HepG2 (cell line): ENCODE results near the gene MCF2L. TPM values are rescaled to one million over a fixed set of nuclear protein-coding genes. Genes with fewer than 3 reads are reported as not detected.

Experiments
- ATF7-NPFF ChIP-seq: sonication (generic); formaldehyde crosslinking; IDR thresholded peaks from 2 replicates; pipeline ENCODE4 v1.8.1; 2023; ENCODE audit warnings: mild to moderate bottlenecking, low read depth, missing genetic modification reagents, moderate library complexity
- FOXP1 ChIP-seq, 2 experiments: fragments of 450-650 bp in 1 of 2; IDR thresholded peaks; 2 replicates each; pipeline ENCODE4 v1.6.1; 2017 to 2018; ENCODE audit warnings: antibody characterized with exemption in 1 of 2
- FOXP4 ChIP-seq: sonication (generic); formaldehyde crosslinking; IDR thresholded peaks from 2 replicates; pipeline ENCODE4 v1.4.0; 2020; ENCODE audit warnings: missing genetic modification reagents
- HMG20A ChIP-seq: IDR thresholded peaks from 2 replicates; pipeline ENCODE4 v1.6.1; 2016; ENCODE audit warnings: borderline replicate concordance
- KLF15 ChIP-seq: sonication (generic); formaldehyde crosslinking; IDR thresholded peaks from 2 replicates; pipeline ENCODE4 v1.8.1; 2023; ENCODE audit warnings: borderline replicate concordance, mild to moderate bottlenecking, inconsistent platforms, missing genetic modification reagents, mixed read lengths
- MBNL3 ChIP-seq: fragments of 250-450 bp; sonication (Bioruptor Pico); conservative IDR thresholded peaks from 2 replicates; pipeline ENCODE4 v1.8.0; 2022; ENCODE audit warnings: mild to moderate bottlenecking, inconsistent platforms
- MLXIP ChIP-seq: sonication (generic); formaldehyde crosslinking; IDR thresholded peaks from 2 replicates; pipeline ENCODE4 v1.9.0; 2021; ENCODE audit warnings: missing genetic modification reagents, borderline replicate concordance
- MXD3 ChIP-seq: IDR thresholded peaks from 2 replicates; pipeline ENCODE4 v1.6.1; 2016; ENCODE audit warnings: mild to moderate bottlenecking, missing biosample characterization, missing genetic modification reagents
- SALL1 ChIP-seq: sonication (generic); formaldehyde crosslinking; IDR thresholded peaks from 2 replicates; pipeline ENCODE4 v1.8.0; 2022; ENCODE audit warnings: mild to moderate bottlenecking, missing genetic modification reagents
- SIN3A ChIP-seq: IDR thresholded peaks from 2 replicates; pipeline ENCODE4 v1.6.1; 2011; ENCODE audit warnings: low read depth, mild to moderate bottlenecking, control low read depth, low read length, borderline replicate concordance
- ZC3H13 ChIP-seq: sonication (generic); formaldehyde crosslinking; IDR thresholded peaks from 2 replicates; pipeline ENCODE4 v1.8.1; 2023; ENCODE audit warnings: mild to moderate bottlenecking, missing genetic modification reagents, moderate library complexity
- ZNF101 ChIP-seq: sonication (generic); formaldehyde crosslinking; IDR thresholded peaks from 2 replicates; pipeline ENCODE4 v1.4.0; 2020; ENCODE audit warnings: mild to moderate bottlenecking, low read depth, missing genetic modification reagents, borderline replicate concordance
- ZNF296 ChIP-seq: sonication (generic); formaldehyde crosslinking; conservative IDR thresholded peaks from 2 replicates; pipeline ENCODE4 v1.5.0; 2020; ENCODE audit warnings: mild to moderate bottlenecking, missing genetic modification reagents
- ZNF562 ChIP-seq: sonication (generic); formaldehyde crosslinking; IDR thresholded peaks from 2 replicates; pipeline ENCODE4 v1.8.0; 2022; ENCODE audit warnings: missing genetic modification reagents, borderline replicate concordance
- ZNF773 ChIP-seq: sonication (generic); formaldehyde crosslinking; IDR thresholded peaks from 2 replicates; pipeline ENCODE4 v1.4.0; 2020; ENCODE audit warnings: missing genetic modification reagents, borderline replicate concordance
- ZNF792 ChIP-seq: IDR thresholded peaks from 2 replicates; pipeline ENCODE4 v1.6.1; 2016
- ZSCAN20 ChIP-seq: sonication (generic); formaldehyde crosslinking; IDR thresholded peaks from 2 replicates; pipeline ENCODE4 v1.4.0; 2020; ENCODE audit warnings: missing genetic modification reagents, mild to moderate bottlenecking, borderline replicate concordance
- polyA plus RNA-seq, 8 experiments: library from polyadenylated mRNA; depleted of rRNA in 3 of 8; stranded (reverse) in 7 of 8; unstranded in 1 of 8; fragments of >200 nt; fragmentation: Illumina TruSeq in 4 of 8; extraction: Trizol in 4 of 8; gene quantifications; 2 replicates each; pipeline versions ENCODE4 v1.2.1 to v1.2.3, GENCODE V29; 2011 to 2016; ENCODE audit warnings: low read depth in 4 of 8, missing spikeins in 1 of 8, mixed read lengths in 1 of 8; ENCODE audit not compliant: insufficient read depth in 1 of 8
- total RNA-seq, 5 experiments: library from RNA; depleted of rRNA; stranded (reverse); fragments of >200 nt; fragmentation: Illumina TruSeq; extraction: Trizol; gene quantifications; 2 replicates each; pipeline ENCODE4 v1.2.3, GENCODE V29; 2016; ENCODE audit warnings: low read depth in 1 of 5
- TF ChIP-seq, protein P1 (sequence below): sonication (generic); formaldehyde crosslinking; IDR thresholded peaks from 2 replicates; pipeline ENCODE4 v1.8.0; 2022; ENCODE audit warnings: missing genetic modification reagents, mild to moderate bottlenecking, inconsistent platforms, borderline replicate concordance

MCF2L gene
- total and polyA plus RNA-seq, 2 of the 13 experiments (the other 11 are each of a cell fraction or from before 2014, with no cell fraction given) = 19.4 to 28.4 TPM

DNA sequence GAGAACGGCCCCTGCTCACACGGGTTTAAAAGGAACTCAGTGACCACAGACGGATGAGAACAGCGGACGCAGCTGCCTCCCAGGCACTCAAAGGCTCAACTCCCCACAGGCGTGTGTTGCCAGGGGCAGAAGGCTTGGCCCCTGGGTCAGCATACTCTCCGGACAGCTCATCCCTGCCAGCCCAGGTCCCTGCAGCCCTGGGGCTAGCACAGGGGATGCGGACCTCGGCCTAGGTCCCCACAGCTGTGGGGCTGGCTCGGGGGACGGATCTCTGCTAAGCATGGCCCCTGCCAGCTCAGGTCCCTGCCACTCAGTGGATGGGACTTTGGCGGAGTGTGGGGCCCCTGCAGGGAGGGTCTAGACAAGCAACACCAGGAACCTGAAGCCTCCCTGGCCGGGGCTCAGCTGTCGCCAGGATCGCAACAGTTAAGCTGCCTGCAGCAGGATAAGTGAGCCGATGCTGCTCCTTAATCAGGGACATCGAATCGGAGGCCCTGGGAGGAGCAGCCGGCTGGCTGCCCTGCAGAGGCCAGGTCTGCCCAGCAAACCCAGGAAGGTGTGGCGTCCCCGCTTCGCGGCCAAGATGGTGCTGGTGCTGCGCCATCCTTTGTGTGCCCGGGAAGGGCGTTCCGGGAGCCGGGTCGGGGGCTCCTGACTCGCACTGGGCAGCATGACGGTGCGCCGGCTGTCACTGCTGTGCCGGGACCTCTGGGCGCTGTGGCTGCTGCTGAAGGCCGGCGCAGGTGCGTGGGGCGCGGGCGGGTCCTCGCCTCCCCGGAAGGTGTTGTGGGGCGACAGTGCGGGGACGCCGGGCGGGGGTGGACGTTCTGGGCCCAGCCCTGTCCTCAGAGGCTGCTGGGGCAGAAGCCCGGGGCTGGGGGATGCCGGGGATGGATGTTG, 32.5 kb downstream of the MCF2L start (continued):
- TF ChIP-seq ATF7-NPFF (no peak; the same call in 1 of the 2 replicates), MXD3 (CRISPR knock-in tag) (peak; percentile 36; the same call in 1 of the 2 replicates), MBNL3 (CRISPR knock-in tag) (no peak), HMG20A (CRISPR knock-in tag) (peak; percentile 42; the same call in 1 of the 2 replicates), ZNF773 (no peak), ZSCAN20 (CRISPR knock-in tag) (no peak), ZNF101 (CRISPR knock-in tag) (no peak), KLF15 (CRISPR knock-in tag) (no peak), FOXP1 (IDR thresholded peaks at IDR 0.05) (no peak), FOXP1 (CRISPR knock-in tag; IDR thresholded peaks at IDR 0.05) (no peak), FOXP4 (no peak), MLXIP (CRISPR knock-in tag) (no peak), ZNF792 (no peak), SALL1 (peak; percentile 23; the same call in 1 of the 2 replicates), ZNF296 (CRISPR knock-in tag) (no peak), SIN3A (0 out of 2 replicates have a peak, but pooled peaks have one; percentile 44), ZNF562 (CRISPR knock-in tag) (no peak), ZC3H13 (CRISPR knock-in tag) (0 out of 2 replicates have a peak, but pooled peaks have one; percentile 43)
- TF ChIP-seq, protein P1, sequence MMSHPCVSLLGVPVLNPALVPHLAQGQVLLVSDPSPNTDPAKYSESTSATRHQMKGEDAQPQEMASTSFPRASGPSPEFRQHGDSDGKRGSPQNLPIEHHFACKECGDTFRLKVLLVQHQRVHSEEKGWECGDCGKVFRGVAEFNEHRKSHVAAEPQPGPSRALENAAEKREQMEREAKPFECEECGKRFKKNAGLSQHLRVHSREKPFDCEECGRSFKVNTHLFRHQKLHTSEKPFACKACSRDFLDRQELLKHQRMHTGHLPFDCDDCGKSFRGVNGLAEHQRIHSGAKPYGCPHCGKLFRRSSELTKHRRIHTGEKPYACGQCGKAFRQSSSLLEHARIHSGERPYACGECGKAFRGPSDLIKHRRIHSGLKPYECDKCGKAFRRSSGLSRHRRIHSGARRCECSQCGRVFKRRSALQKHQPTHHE (CRISPR knock-in tag) = no peak
